Neural progenitor cell (in vitro differentiated cells): ENCODE data around the gene GNG10. TPM values are rescaled to one million over a fixed set of nuclear protein-coding genes. Genes with fewer than 3 reads are reported as not detected.

Experiments used
- DNase-seq: peaks from one replicate; pipeline ENCODE4 v3.0.0-alpha.2; 2016; ENCODE audit warnings: low spot score
- H2AFZ ChIP-seq: fragments of 200-600 bp; sonication (generic); replicated peaks from 2 replicates; pipeline ENCODE4 v1.6.1; 2016; ENCODE audit warnings: antibody characterized with exemption
- H3F3A ChIP-seq: fragments of 200-600 bp; sonication (generic); 2 replicates; pipeline ENCODE4 v1.6.1; 2016; ENCODE audit warnings: antibody characterized with exemption, low read depth
- H3K27ac ChIP-seq: fragments of 200-600 bp; sonication (generic); 2 replicates; pipeline ENCODE4 v1.5.1; 2016; ENCODE audit warnings: mild to moderate bottlenecking
- H3K27me3 ChIP-seq: fragments of 200-600 bp; sonication (generic); 2 replicates; pipeline ENCODE4 v1.6.1; 2016; ENCODE audit warnings: mild to moderate bottlenecking, moderate library complexity
- H3K36me3 ChIP-seq: fragments of 200-600 bp; sonication (generic); 2 replicates; pipeline ENCODE4 v1.5.1; 2016
- H3K4me1 ChIP-seq: fragments of 200-600 bp; sonication (generic); 2 replicates; pipeline ENCODE4 v1.6.1; 2016; ENCODE audit warnings: mixed run types
- H3K4me2 ChIP-seq: fragments of 200-600 bp; sonication (generic); 2 replicates; pipeline ENCODE4 v1.6.1; 2016
- H3K4me3 ChIP-seq: fragments of 200-600 bp; sonication (generic); 2 replicates; pipeline ENCODE4 v1.5.1; 2016
- H3K79me2 ChIP-seq: fragments of 200-600 bp; sonication (generic); 2 replicates; pipeline ENCODE4 v1.6.1; 2016; ENCODE audit warnings: low read depth
- H3K9ac ChIP-seq: fragments of 200-600 bp; sonication (generic); 2 replicates; pipeline ENCODE4 v1.6.1; 2016
- H3K9me3 ChIP-seq: fragments of 200-600 bp; sonication (generic); 2 replicates; pipeline ENCODE4 v1.5.1; 2016; ENCODE audit warnings: low read depth
- H4K20me1 ChIP-seq: fragments of 200-600 bp; sonication (generic); 2 replicates; pipeline ENCODE4 v1.6.1; 2016; ENCODE audit warnings: low read depth
- H3K27ac Mint-ChIP-seq: 3 replicates; pipeline ENCODE4 v1.8.0; 2021; ENCODE audit warnings: mixed read lengths
- H3K27me3 Mint-ChIP-seq: 2 replicates; pipeline ENCODE4 v1.8.0; 2022; ENCODE audit warnings: low read depth, mild to moderate bottlenecking, inconsistent platforms, moderate library complexity, mixed read lengths; ENCODE audit not compliant: insufficient read depth
- H3K36me3 Mint-ChIP-seq: 3 replicates; pipeline ENCODE4 v1.8.0; 2021; ENCODE audit warnings: mixed read lengths
- H3K4me1 Mint-ChIP-seq: 3 replicates; pipeline ENCODE4 v1.8.0; 2021; ENCODE audit warnings: mixed read lengths
- H3K4me3 Mint-ChIP-seq: 3 replicates; pipeline ENCODE4 v1.8.0; 2021; ENCODE audit warnings: mild to moderate bottlenecking, moderate library complexity, mixed read lengths
- H3K9me3 Mint-ChIP-seq: 3 replicates; pipeline ENCODE4 v1.8.0; 2020; ENCODE audit warnings: mixed read lengths
- EZH2 ChIP-seq: fragments of 200-600 bp; sonication (generic); IDR thresholded peaks from 2 replicates; pipeline ENCODE4 v1.6.1; 2017; ENCODE audit warnings: antibody characterized with exemption, mild to moderate bottlenecking, moderate library complexity
- EZH2phosphoT487 ChIP-seq: fragments of 200-600 bp; sonication (generic); IDR thresholded peaks from 2 replicates; pipeline ENCODE4 v1.6.1; 2017; ENCODE audit warnings: antibody characterized with exemption
- total RNA-seq: library from RNA; depleted of rRNA; stranded (reverse); fragments of >200 nt; gene quantifications from 2 replicates; pipeline ENCODE4 v1.2.3, GENCODE V29; 2015; ENCODE audit warnings: low replicate concordance
- TF ChIP-seq, protein P1 (sequence below): fragments of 200-600 bp; sonication (generic); IDR thresholded peaks from 2 replicates; pipeline ENCODE4 v1.5.1; 2017; ENCODE audit warnings: antibody characterized with exemption, mild to moderate bottlenecking

The GNG10 gene
- total RNA-seq, 1 donor from 2014 or later, result 128 TPM

DNA sequence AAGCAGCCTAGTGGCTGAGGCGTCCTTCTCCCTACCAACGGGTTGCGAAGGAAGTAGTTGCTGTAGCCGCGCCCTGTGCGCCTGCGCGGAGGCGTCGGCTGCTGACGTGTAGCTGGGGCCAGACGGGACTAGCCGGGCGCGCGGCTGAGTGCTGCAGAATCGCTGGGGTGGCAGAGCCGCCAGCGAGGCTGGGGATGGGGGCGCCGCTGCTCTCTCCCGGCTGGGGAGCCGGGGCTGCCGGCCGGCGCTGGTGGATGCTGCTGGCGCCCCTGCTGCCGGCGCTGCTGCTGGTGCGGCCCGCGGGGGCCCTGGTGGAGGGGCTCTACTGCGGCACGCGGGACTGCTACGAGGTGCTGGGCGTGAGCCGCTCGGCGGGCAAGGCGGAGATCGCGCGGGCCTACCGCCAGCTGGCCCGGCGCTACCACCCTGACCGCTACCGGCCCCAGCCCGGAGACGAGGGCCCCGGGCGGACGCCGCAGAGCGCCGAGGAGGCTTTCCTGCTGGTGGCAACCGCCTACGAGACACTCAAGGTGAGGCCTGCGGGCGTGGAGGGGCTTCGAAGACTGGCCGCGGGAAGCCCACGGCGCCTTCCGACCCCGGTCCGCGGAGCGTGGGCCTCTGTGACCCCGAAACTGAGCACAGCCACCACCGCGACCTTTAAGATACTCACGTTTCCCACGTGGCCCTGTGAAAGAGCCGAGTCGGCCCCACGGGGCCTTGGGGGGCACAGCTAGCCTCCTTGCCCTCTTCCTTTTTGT, 30.0 kb upstream of the GNG10 start, which contains the start of gene DNAJC25:
DNAJC25 (plus strand) TSS at position 121 of the 758 bp plus-strand sequence; CDS start at position 195, 74 bp downstream.
- Histone ChIP-seq H3K4me3 (peak within 1 kb of the TSS; percentile 79), H3K4me1 (peaks cover 13% of the 10 kb centered on the region), H3K79me2 (peaks cover 51% of the 10 kb centered on the region)

DNA sequence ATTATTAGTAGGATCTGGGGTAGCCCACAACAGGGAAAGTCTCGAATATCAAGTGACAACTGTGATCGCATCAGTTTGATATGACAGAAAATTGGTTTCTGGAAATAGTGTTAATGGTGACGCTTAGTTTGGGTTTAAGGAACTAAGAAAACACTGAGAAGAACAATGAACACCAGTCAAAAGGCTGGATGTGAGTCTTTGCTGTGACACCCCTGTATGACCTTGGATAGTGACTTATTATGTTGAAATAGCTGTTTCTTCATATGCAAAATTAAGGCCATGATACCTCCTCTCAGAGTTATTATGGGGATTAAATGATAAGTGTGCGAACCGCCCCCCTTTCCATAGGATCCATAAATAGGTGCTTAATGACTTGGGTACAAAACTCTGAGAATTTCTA, 29.3 kb upstream of the GNG10 start:
- Histone ChIP-seq H3K4me3 (peak overlapping the region; percentile 79), H3K9me3 (no peaks in the 10 kb centered on the region), H4K20me1 (peaks cover 11% of the 10 kb centered on the region), H3K36me3 (no peaks in the 10 kb centered on the region), H2AFZ (no peak overlapping the region), H3F3A (no peaks in the 10 kb centered on the region), H3K27me3 (no peaks in the 10 kb centered on the region), H3K79me2 (peaks cover 58% of the 10 kb centered on the region), H3K27ac (no peak overlapping the region), H3K9ac (peak overlapping the region; percentile 82), H3K4me1 (peaks cover 13% of the 10 kb centered on the region), H3K4me2 (peak overlapping the region; percentile 93)
- DNase-seq, result no peak
- H3K36me3 Mint-ChIP-seq, result peaks cover 19% of the 10 kb centered on the region
- peaks cover 4% of the 10 kb centered on the region for H3K27me3 Mint-ChIP-seq
- peaks cover 3% of the 10 kb centered on the region for H3K9me3 Mint-ChIP-seq
- peaks cover 25% of the 10 kb centered on the region for H3K4me1 Mint-ChIP-seq
- no peak for TF ChIP-seq EZH2phosphoT487
- no peak for TF ChIP-seq EZH2
- TF ChIP-seq, protein P1, sequence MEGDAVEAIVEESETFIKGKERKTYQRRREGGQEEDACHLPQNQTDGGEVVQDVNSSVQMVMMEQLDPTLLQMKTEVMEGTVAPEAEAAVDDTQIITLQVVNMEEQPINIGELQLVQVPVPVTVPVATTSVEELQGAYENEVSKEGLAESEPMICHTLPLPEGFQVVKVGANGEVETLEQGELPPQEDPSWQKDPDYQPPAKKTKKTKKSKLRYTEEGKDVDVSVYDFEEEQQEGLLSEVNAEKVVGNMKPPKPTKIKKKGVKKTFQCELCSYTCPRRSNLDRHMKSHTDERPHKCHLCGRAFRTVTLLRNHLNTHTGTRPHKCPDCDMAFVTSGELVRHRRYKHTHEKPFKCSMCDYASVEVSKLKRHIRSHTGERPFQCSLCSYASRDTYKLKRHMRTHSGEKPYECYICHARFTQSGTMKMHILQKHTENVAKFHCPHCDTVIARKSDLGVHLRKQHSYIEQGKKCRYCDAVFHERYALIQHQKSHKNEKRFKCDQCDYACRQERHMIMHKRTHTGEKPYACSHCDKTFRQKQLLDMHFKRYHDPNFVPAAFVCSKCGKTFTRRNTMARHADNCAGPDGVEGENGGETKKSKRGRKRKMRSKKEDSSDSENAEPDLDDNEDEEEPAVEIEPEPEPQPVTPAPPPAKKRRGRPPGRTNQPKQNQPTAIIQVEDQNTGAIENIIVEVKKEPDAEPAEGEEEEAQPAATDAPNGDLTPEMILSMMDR, result no peak
- peak overlapping the region; percentile 97 for H3K4me3 Mint-ChIP-seq
- peak overlapping the region; percentile 69 for H3K27ac Mint-ChIP-seq

More for the DNA sequence above, 30.0 kb upstream of the GNG10 start, which contains the start of gene DNAJC25:
- H3K9me3 Mint-ChIP-seq, result peaks cover 3% of the 10 kb centered on the region
- no peaks in the 10 kb centered on the region for H3K36me3 ChIP-seq
- peaks cover 6% of the 10 kb centered on the region for H3K27me3 Mint-ChIP-seq
- peak within 1 kb of the TSS; percentile 98 for H3K4me3 Mint-ChIP-seq
- peaks cover 25% of the 10 kb centered on the region for H3K4me1 Mint-ChIP-seq
- TF ChIP-seq EZH2, result no peak
- TF ChIP-seq, protein P1, result peak; percentile 20
- peak; percentile 99 for DNase-seq
- H3K27ac ChIP-seq, result peak within 1 kb of the TSS; percentile 56
- H4K20me1 ChIP-seq, result peaks cover 8% of the 10 kb centered on the region
- H3K27ac Mint-ChIP-seq, result peak within 1 kb of the TSS; percentile 69
- no peaks in the 10 kb centered on the region for H3F3A ChIP-seq
- H3K9ac ChIP-seq, result peak within 1 kb of the TSS; percentile 82
- H3K27me3 ChIP-seq, result no peaks in the 10 kb centered on the region
- peak within 1 kb of the TSS; percentile 93 for H3K4me2 ChIP-seq
- H3K36me3 Mint-ChIP-seq, result peaks cover 19% of the 10 kb centered on the region
- peak within 1 kb of the TSS; percentile 95 for H2AFZ ChIP-seq
- no peaks in the 10 kb centered on the region for H3K9me3 ChIP-seq

DNA sequence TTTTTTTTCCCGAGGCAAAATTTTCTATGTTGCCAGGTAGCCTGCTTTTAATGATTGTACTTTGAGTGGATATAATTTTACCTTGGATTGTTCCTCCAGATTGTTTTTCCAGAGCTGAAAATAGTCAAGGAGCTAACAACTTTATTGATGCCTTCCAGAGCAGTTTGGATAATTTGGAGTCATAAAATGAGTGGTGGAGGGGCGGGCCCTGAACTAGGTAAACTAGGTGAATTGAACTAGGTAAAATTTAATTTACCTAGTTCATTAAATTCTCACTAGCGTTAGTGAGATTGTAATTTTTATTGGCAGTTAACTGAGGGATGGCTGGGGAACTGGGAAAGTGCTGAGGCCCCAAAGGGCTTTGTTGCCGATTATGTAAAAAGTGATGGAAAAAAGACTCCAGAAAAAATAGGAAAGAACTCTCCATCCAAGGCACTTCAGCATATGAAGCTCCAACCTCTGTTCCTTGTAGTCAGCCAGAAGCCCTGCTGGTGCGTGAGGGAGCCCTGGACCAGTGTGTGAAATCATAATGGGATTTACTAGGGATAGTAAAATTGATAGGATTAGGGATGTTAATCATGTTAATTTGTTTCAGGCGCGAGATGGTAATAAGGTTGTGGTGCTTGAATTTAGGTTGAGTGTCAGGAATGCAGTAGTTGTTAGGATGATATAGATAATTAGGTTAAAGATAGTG, 28.6 kb upstream of the GNG10 start:
- peaks cover 19% of the 10 kb centered on the region for H3K36me3 Mint-ChIP-seq
- Histone ChIP-seq H3K4me1 (peaks cover 13% of the 10 kb centered on the region), H3K9me3 (no peaks in the 10 kb centered on the region), H3K4me3 (peak overlapping the region; percentile 79), H3K9ac (no peak overlapping the region), H3K79me2 (peaks cover 66% of the 10 kb centered on the region), H2AFZ (no peak overlapping the region), H3K4me2 (peak overlapping the region; percentile 93), H3K27ac (no peak overlapping the region), H3K27me3 (no peaks in the 10 kb centered on the region), H3F3A (no peaks in the 10 kb centered on the region), H4K20me1 (peaks cover 11% of the 10 kb centered on the region), H3K36me3 (no peaks in the 10 kb centered on the region)
- DNase-seq, result no peak
- peaks cover 3% of the 10 kb centered on the region for H3K9me3 Mint-ChIP-seq
- H3K4me3 Mint-ChIP-seq, result peak overlapping the region; percentile 97
- H3K27me3 Mint-ChIP-seq, result peaks cover 4% of the 10 kb centered on the region
- no peak overlapping the region for H3K27ac Mint-ChIP-seq
- H3K4me1 Mint-ChIP-seq, result peaks cover 25% of the 10 kb centered on the region
- no peak for TF ChIP-seq EZH2phosphoT487
- TF ChIP-seq, protein P1, result no peak
- TF ChIP-seq EZH2, result no peak
